Left forelimb (tissue), 1 donor: ENCODE measurements around the gene EDNRA.
"Not testable (repeated sequence)": the region's sequence is repeated elsewhere in the genome, so short reads cannot be mapped to it uniquely, and the experiment has no call there.

Experiments
- DNase-seq: peaks from one replicate; pipeline ENCODE4 v3.0.0-alpha.2; 2018; ENCODE audit warnings: low spot score

EDNRA gene

GRCh38 chr4:147480891-147481576 lies at the start of gene EDNRA:
Gene EDNRA (plus strand): TSS chr4:147481097. CDS start chr4:147485682, 4,585 bp downstream.
- peak; percentile 77 for DNase-seq

GRCh38 chr4:147434370-147434769 lies 46.5 kb upstream of the EDNRA start:
- DNase-seq: not testable (repeated sequence)

- no peak for DNase-seq
These were observed 40.5 kb upstream of the EDNRA start for GRCh38 chr4:147440442-147440841.

- DNase-seq: no peak
These were observed 33.1 kb upstream of the EDNRA start for GRCh38 chr4:147447786-147448185.

- DNase-seq: no peak
These were observed 27.2 kb upstream of the EDNRA start for GRCh38 chr4:147453561-147454141.

GRCh38 chr4:147456706-147457105 lies 24.2 kb upstream of the EDNRA start:
- no peak for DNase-seq

GRCh38 chr4:147461161-147461560 lies 19.7 kb upstream of the EDNRA start:
- no peak for DNase-seq

GRCh38 chr4:147463065-147463464 lies 17.8 kb upstream of the EDNRA start:
- DNase-seq: no peak

- no peak for DNase-seq
These were observed 15.4 kb upstream of the EDNRA start for GRCh38 chr4:147465461-147465860.

- DNase-seq: no peak
These were observed 3.5 kb upstream of the EDNRA start for GRCh38 chr4:147477439-147477838.

GRCh38 chr4:147479376-147479775 lies 1.5 kb upstream of the EDNRA start:
- DNase-seq: no peak

GRCh38 chr4:147479786-147480185 lies 1.1 kb upstream of the EDNRA start:
- no peak for DNase-seq

- DNase-seq: no peak
These were observed 401 bp upstream of the EDNRA start for GRCh38 chr4:147480502-147480890.

- DNase-seq: peak; percentile 69
These were observed 746 bp downstream of the EDNRA start for GRCh38 chr4:147481577-147482109.

GRCh38 chr4:147482281-147482680 lies 1.4 kb downstream of the EDNRA start:
- no peak for DNase-seq

GRCh38 chr4:147485167-147485566 lies 4.3 kb downstream of the EDNRA start:
- no peak for DNase-seq

GRCh38 chr4:147487616-147488015 lies 6.7 kb downstream of the EDNRA start:
- DNase-seq: no peak

GRCh38 chr4:147488556-147488955 lies 7.7 kb downstream of the EDNRA start:
- no peak for DNase-seq

- no peak for DNase-seq
These were observed 10.2 kb downstream of the EDNRA start for GRCh38 chr4:147491086-147491485.

- no peak for DNase-seq
These were observed 11.4 kb downstream of the EDNRA start for GRCh38 chr4:147492306-147492705.

GRCh38 chr4:147492761-147493160 lies 11.9 kb downstream of the EDNRA start:
- DNase-seq: no peak

GRCh38 chr4:147493307-147493706 lies 12.4 kb downstream of the EDNRA start:
- no peak for DNase-seq

- no peak for DNase-seq
These were observed 13.4 kb downstream of the EDNRA start for GRCh38 chr4:147494301-147494700.

GRCh38 chr4:147496500-147496899 lies 15.6 kb downstream of the EDNRA start:
- no peak for DNase-seq
